H1 (cell line): ENCODE measurements around the gene SCARB1.

Experiments
- BRCA1 ChIP-seq: IDR thresholded peaks from 2 replicates; pipeline ENCODE4 v1.6.1; 2012; ENCODE audit warnings: low read depth, low read length, improper control_type of control experiment
- CEBPB ChIP-seq: IDR thresholded peaks from 2 replicates; pipeline ENCODE4 v1.6.1; 2012; ENCODE audit warnings: low read depth, low read length
- CHD2 ChIP-seq: IDR thresholded peaks from 2 replicates; pipeline ENCODE4 v1.6.1; 2012; ENCODE audit warnings: low read length, improper control_type of control experiment
- CREB1 ChIP-seq: IDR thresholded peaks from 2 replicates; pipeline ENCODE4 v1.6.1; 2012; ENCODE audit warnings: inconsistent platforms
- EGR1 ChIP-seq: IDR thresholded peaks from 2 replicates; pipeline ENCODE4 v1.6.1; 2011; ENCODE audit warnings: low read depth, low read length, borderline replicate concordance
- EZH2 ChIP-seq: fragments of 200-600 bp; sonication (generic); IDR thresholded peaks from 2 replicates; pipeline ENCODE4 v1.7.1; 2012; ENCODE audit warnings: low read depth, mild to moderate bottlenecking, moderate library complexity, low read length, inconsistent platforms; ENCODE audit not compliant: severe bottlenecking
- JUN ChIP-seq: IDR thresholded peaks from 2 replicates; pipeline ENCODE4 v1.6.1; 2011; ENCODE audit warnings: low read depth, mild to moderate bottlenecking, improper control_type of control experiment, low read length
- JUND ChIP-seq: IDR thresholded peaks from 2 replicates; pipeline ENCODE4 v1.6.1; 2011; ENCODE audit warnings: mild to moderate bottlenecking, improper control_type of control experiment, low read length
- POLR2A ChIP-seq, 2 experiments: IDR thresholded peaks; 1 replicate in 1 of 2; 2 replicates in 1 of 2; pipeline ENCODE4 v1.6.1; 2011; ENCODE audit warnings: low read depth in 2 of 2, low read length in 2 of 2, mild to moderate bottlenecking in 2 of 2; ENCODE audit errors: control extremely low read depth in 1 of 2
- RAD21 ChIP-seq, 2 experiments: IDR thresholded peaks in 1 of 2; conservative IDR thresholded peaks in 1 of 2; 2 replicates each; pipeline ENCODE4 v1.6.1; 2011; ENCODE audit warnings: low read depth in 2 of 2, low read length in 2 of 2, improper control_type of control experiment in 1 of 2, inconsistent platforms in 1 of 2, mild to moderate bottlenecking in 1 of 2, moderate library complexity in 1 of 2
- TAF1 ChIP-seq: IDR thresholded peaks from 2 replicates; pipeline ENCODE4 v1.6.1; 2011; ENCODE audit warnings: mild to moderate bottlenecking, low read depth, low read length
- TF ChIP-seq, protein P1 (sequence below), 3 experiments: IDR thresholded peaks; 1 replicate in 2 of 3; 2 replicates in 1 of 3; pipeline versions ENCODE4 v1.5.1 to v1.6.1; 2011; ENCODE audit warnings: low read length in 3 of 3, mild to moderate bottlenecking in 3 of 3, inconsistent platforms in 2 of 3, low read depth in 1 of 3, moderate library complexity in 1 of 3; ENCODE audit not compliant: insufficient read depth in 1 of 3; ENCODE audit errors: control extremely low read depth in 1 of 3
- TF ChIP-seq, protein P2 (sequence below): IDR thresholded peaks from 2 replicates; pipeline ENCODE4 v1.6.1; 2012; ENCODE audit warnings: inconsistent platforms

DNA sequence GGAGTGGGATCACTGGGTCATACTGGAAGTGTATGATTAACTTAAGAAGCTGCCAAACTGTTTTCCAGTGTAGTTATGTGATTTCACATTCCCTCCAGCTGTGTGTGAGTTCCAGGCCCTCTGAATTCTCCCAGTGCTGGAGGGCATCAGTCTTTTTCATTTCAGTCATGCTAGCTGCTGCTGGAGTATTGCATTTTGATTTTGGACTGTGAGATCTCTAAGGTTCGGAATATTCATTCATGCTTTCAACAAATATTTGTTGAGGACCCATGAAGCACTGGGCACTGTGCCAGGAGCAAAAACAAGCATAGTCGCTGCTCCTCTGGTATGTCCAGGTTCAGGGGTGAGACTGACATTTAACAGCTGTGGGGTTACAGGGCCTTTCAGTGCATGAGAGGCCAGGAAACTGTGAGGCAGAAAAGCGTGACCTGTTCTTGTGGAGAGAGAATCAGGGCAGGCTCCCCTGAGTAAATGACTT lies 133.2 kb downstream of the SCARB1 start:
- TF ChIP-seq CHD2, result no peak
- TF ChIP-seq TAF1, result no peak
- TF ChIP-seq RAD21 (IDR thresholded peaks at IDR 0.05 in 1 of 2, conservative IDR thresholded peaks at IDR 0.05 in 1 of 2; ENCODE audit: low read depth in 2 of 2, low read length in 2 of 2), result no peak
- TF ChIP-seq, protein P1, sequence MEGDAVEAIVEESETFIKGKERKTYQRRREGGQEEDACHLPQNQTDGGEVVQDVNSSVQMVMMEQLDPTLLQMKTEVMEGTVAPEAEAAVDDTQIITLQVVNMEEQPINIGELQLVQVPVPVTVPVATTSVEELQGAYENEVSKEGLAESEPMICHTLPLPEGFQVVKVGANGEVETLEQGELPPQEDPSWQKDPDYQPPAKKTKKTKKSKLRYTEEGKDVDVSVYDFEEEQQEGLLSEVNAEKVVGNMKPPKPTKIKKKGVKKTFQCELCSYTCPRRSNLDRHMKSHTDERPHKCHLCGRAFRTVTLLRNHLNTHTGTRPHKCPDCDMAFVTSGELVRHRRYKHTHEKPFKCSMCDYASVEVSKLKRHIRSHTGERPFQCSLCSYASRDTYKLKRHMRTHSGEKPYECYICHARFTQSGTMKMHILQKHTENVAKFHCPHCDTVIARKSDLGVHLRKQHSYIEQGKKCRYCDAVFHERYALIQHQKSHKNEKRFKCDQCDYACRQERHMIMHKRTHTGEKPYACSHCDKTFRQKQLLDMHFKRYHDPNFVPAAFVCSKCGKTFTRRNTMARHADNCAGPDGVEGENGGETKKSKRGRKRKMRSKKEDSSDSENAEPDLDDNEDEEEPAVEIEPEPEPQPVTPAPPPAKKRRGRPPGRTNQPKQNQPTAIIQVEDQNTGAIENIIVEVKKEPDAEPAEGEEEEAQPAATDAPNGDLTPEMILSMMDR (IDR thresholded peaks at IDR 0.05; ENCODE audit: control extremely low read depth in 1 of 3, insufficient read depth in 1 of 3, low read depth in 1 of 3, low read length in 3 of 3), result no peak
- no peak for TF ChIP-seq EZH2
- no peak for TF ChIP-seq BRCA1
- no peak for TF ChIP-seq EGR1
- TF ChIP-seq JUN, result no peak
- no peak for TF ChIP-seq CEBPB
- TF ChIP-seq CREB1, result no peak
- TF ChIP-seq, protein P2, sequence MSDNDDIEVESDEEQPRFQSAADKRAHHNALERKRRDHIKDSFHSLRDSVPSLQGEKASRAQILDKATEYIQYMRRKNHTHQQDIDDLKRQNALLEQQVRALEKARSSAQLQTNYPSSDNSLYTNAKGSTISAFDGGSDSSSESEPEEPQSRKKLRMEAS, result no peak
- TF ChIP-seq JUND, result no peak
- TF ChIP-seq POLR2A (IDR thresholded peaks at IDR 0.05; ENCODE audit: control extremely low read depth in 1 of 2, low read depth in 2 of 2, low read length in 2 of 2), result no peak
